Neural cell (in vitro differentiated cells): ENCODE data around the gene PPP1R14B. TPM values are rescaled to one million over a fixed set of nuclear protein-coding genes. Genes with fewer than 3 reads are reported as not detected.

Experiments used
- H2AFZ ChIP-seq: fragments of 200-600, 300-800 bp; sonication (generic), shearing (Covaris generic); 2 replicates; pipeline ENCODE4 v1.6.0; 2014; ENCODE audit warnings: low read depth, mild to moderate bottlenecking, antibody characterized with exemption, low read length, moderate library complexity
- H3F3A ChIP-seq: fragments of 200-600 bp; shearing (Covaris generic); 2 replicates; pipeline ENCODE4 v1.6.1; 2016; ENCODE audit warnings: mild to moderate bottlenecking, moderate library complexity, mixed read lengths, antibody characterized with exemption, low read length; ENCODE audit not compliant: insufficient read depth, poor library complexity, severe bottlenecking
- H3K27ac ChIP-seq: fragments of 200-600, 300-800 bp; sonication (generic), shearing (Covaris generic); 2 replicates; pipeline ENCODE4 v1.5.1; 2014; ENCODE audit warnings: mild to moderate bottlenecking, low read length, moderate library complexity
- H3K27me3 ChIP-seq: fragments of 300-800, 200-600 bp; sonication (generic), shearing (Covaris generic); 2 replicates; pipeline ENCODE4 v1.6.0; 2014; ENCODE audit warnings: mild to moderate bottlenecking, low read depth, low read length, moderate library complexity; ENCODE audit not compliant: insufficient read depth
- H3K36me3 ChIP-seq: fragments of 300-800, 200-600 bp; sonication (generic), shearing (Covaris generic); 2 replicates; pipeline ENCODE4 v1.5.1; 2014; ENCODE audit warnings: mild to moderate bottlenecking, antibody characterized with exemption, low read length, moderate library complexity; ENCODE audit not compliant: insufficient read depth
- H3K4me2 ChIP-seq: fragments of 300-800, 200-600 bp; sonication (generic), shearing (Covaris generic); 2 replicates; pipeline ENCODE4 v1.6.0; 2014; ENCODE audit warnings: mild to moderate bottlenecking, low read length
- H3K4me3 ChIP-seq: fragments of 300-800, 200-600 bp; sonication (generic), shearing (Covaris generic); 2 replicates; pipeline ENCODE4 v1.5.1; 2014; ENCODE audit warnings: mild to moderate bottlenecking, low read length, moderate library complexity
- H3K79me2 ChIP-seq: fragments of 200-600 bp; shearing (Covaris generic); replicated peaks from 2 replicates; pipeline ENCODE4 v1.6.0; 2014; ENCODE audit warnings: mild to moderate bottlenecking, low read length, moderate library complexity; ENCODE audit not compliant: insufficient read depth
- H3K9ac ChIP-seq: fragments of 300-800, 200-600 bp; sonication (generic), shearing (Covaris generic); 2 replicates; pipeline ENCODE4 v1.6.1; 2016; ENCODE audit warnings: mild to moderate bottlenecking, low read length, mixed read lengths
- H3K9me2 ChIP-seq: fragments of 200-600 bp; shearing (Covaris generic); 2 replicates; pipeline ENCODE4 v1.6.1; 2016; ENCODE audit warnings: mild to moderate bottlenecking, low read length, mixed read lengths; ENCODE audit not compliant: insufficient read depth
- H3K9me3 ChIP-seq: fragments of 200-600, 300-800 bp; sonication (generic), shearing (Covaris generic); 2 replicates; pipeline ENCODE4 v1.6.1; 2016; ENCODE audit warnings: mild to moderate bottlenecking, mixed run types, low read length, moderate library complexity, mixed read lengths
- H4K20me1 ChIP-seq: fragments of 200-600 bp; shearing (Covaris generic); 2 replicates; pipeline ENCODE4 v1.6.1; 2016; ENCODE audit warnings: mild to moderate bottlenecking, mixed run types; ENCODE audit not compliant: insufficient read depth
- EP300 ChIP-seq: fragments of 450-650 bp; conservative IDR thresholded peaks from 2 replicates; pipeline ENCODE4 v1.6.1; 2014; ENCODE audit warnings: antibody characterized with exemption, mild to moderate bottlenecking, moderate library complexity; ENCODE audit not compliant: poor library complexity, severe bottlenecking
- EZH2 ChIP-seq: fragments of 200-600, 300-800 bp; shearing (Covaris generic), sonication (generic); IDR thresholded peaks from 2 replicates; pipeline ENCODE4 v1.6.1; 2014; ENCODE audit warnings: antibody characterized with exemption, low read length, borderline replicate concordance, mild to moderate bottlenecking; ENCODE audit not compliant: insufficient read depth, poor library complexity, severe bottlenecking
- MXI1 ChIP-seq: fragments of 450-650 bp; conservative IDR thresholded peaks from 2 replicates; pipeline ENCODE4 v1.6.1; 2014; ENCODE audit warnings: antibody characterized with exemption, mild to moderate bottlenecking; ENCODE audit not compliant: poor library complexity, severe bottlenecking
- POLR2AphosphoS5 ChIP-seq: IDR thresholded peaks from 2 replicates; pipeline ENCODE4 v1.6.1; 2012
- RAD21 ChIP-seq: fragments of 450-650 bp; conservative IDR thresholded peaks from 2 replicates; pipeline ENCODE4 v1.6.1; 2014; ENCODE audit warnings: antibody characterized with exemption, mild to moderate bottlenecking, moderate library complexity
- SMC3 ChIP-seq: fragments of 450-650 bp; conservative IDR thresholded peaks from 2 replicates; pipeline ENCODE4 v1.6.1; 2014; ENCODE audit warnings: antibody characterized with exemption, mild to moderate bottlenecking, moderate library complexity; ENCODE audit not compliant: poor library complexity
- TAF1 ChIP-seq: IDR thresholded peaks from 2 replicates; pipeline ENCODE4 v1.6.1; 2012; ENCODE audit warnings: low read depth
- polyA plus RNA-seq: library from polyadenylated mRNA; depleted of rRNA; stranded (reverse); fragments of >200 nt; gene quantifications from 2 replicates; pipeline ENCODE4 v1.2.3, GENCODE V29; 2014
- TF ChIP-seq, protein P1 (sequence below): fragments of 450-650 bp; IDR thresholded peaks from 2 replicates; pipeline ENCODE4 v1.5.1; 2014; ENCODE audit warnings: antibody characterized with exemption, mild to moderate bottlenecking, moderate library complexity; ENCODE audit not compliant: poor library complexity, severe bottlenecking
- TF ChIP-seq, protein P2 (sequence below): IDR thresholded peaks from 2 replicates; pipeline ENCODE4 v1.6.1; 2012; ENCODE audit warnings: borderline replicate concordance

PPP1R14B gene
- polyA plus RNA-seq, 1 donor from 2014 or later = 400 TPM

DNA sequence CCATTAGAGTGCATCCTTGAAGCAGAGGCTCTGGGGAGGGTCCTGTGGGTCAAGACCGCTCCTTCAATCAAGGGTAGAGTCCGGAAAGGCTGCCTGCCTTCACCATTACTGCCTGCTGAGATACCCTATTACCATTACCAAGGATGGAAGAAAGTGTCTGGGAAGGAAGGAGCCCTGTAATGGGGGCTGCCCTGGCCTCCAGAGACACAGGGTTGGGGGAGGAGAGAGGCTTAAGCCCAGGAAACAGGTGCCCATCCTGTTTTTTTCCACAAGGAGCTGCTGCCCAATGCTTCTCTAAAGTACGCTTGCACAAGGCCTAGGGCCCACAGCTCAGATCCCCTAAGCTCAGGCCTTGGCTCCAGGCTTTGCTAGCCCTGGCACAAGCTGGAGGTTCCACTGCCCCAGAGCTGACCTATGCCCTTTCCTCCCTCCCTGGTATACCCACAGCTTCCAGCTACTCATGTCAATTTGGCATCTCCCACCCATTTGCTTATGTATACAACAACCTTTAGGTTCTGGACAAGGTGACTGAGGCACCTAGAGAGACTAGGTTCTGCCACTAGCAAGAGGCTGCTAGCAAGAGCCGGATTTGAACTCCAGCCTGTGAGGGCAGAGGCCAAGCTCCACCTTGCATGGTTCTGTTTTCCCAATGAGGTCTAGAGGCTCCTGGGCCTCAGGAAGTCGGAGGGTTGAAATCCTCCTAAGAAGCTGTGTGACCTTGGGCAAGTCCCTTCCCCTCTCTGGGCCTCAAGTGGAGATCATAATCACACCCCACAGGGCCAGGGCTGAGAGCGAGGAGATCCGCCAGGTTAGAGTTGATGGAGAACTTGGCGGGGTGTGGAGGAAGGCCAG lies 3.0 kb upstream of the PPP1R14B start:
- peaks cover 8% of the 10 kb centered on the region for H3K27me3 ChIP-seq
- peaks cover 13% of the 10 kb centered on the region for H3K79me2 ChIP-seq
- H2AFZ ChIP-seq = no peak overlapping the region
- no peaks in the 10 kb centered on the region for H4K20me1 ChIP-seq
- no peak overlapping the region for H3K4me3 ChIP-seq
- no peak overlapping the region for H3K27ac ChIP-seq
- no peaks in the 10 kb centered on the region for H3K9me2 ChIP-seq
- no peaks in the 10 kb centered on the region for H3K9me3 ChIP-seq
- TF ChIP-seq RAD21 = no peak
- TF ChIP-seq, protein P1, sequence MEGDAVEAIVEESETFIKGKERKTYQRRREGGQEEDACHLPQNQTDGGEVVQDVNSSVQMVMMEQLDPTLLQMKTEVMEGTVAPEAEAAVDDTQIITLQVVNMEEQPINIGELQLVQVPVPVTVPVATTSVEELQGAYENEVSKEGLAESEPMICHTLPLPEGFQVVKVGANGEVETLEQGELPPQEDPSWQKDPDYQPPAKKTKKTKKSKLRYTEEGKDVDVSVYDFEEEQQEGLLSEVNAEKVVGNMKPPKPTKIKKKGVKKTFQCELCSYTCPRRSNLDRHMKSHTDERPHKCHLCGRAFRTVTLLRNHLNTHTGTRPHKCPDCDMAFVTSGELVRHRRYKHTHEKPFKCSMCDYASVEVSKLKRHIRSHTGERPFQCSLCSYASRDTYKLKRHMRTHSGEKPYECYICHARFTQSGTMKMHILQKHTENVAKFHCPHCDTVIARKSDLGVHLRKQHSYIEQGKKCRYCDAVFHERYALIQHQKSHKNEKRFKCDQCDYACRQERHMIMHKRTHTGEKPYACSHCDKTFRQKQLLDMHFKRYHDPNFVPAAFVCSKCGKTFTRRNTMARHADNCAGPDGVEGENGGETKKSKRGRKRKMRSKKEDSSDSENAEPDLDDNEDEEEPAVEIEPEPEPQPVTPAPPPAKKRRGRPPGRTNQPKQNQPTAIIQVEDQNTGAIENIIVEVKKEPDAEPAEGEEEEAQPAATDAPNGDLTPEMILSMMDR = no peak
- TF ChIP-seq EZH2 = no peak
- no peak for TF ChIP-seq POLR2AphosphoS5
- TF ChIP-seq MXI1 = no peak
- no peak for TF ChIP-seq SMC3
- TF ChIP-seq EP300 = no peak
- no peak for TF ChIP-seq TAF1
- TF ChIP-seq, protein P2, sequence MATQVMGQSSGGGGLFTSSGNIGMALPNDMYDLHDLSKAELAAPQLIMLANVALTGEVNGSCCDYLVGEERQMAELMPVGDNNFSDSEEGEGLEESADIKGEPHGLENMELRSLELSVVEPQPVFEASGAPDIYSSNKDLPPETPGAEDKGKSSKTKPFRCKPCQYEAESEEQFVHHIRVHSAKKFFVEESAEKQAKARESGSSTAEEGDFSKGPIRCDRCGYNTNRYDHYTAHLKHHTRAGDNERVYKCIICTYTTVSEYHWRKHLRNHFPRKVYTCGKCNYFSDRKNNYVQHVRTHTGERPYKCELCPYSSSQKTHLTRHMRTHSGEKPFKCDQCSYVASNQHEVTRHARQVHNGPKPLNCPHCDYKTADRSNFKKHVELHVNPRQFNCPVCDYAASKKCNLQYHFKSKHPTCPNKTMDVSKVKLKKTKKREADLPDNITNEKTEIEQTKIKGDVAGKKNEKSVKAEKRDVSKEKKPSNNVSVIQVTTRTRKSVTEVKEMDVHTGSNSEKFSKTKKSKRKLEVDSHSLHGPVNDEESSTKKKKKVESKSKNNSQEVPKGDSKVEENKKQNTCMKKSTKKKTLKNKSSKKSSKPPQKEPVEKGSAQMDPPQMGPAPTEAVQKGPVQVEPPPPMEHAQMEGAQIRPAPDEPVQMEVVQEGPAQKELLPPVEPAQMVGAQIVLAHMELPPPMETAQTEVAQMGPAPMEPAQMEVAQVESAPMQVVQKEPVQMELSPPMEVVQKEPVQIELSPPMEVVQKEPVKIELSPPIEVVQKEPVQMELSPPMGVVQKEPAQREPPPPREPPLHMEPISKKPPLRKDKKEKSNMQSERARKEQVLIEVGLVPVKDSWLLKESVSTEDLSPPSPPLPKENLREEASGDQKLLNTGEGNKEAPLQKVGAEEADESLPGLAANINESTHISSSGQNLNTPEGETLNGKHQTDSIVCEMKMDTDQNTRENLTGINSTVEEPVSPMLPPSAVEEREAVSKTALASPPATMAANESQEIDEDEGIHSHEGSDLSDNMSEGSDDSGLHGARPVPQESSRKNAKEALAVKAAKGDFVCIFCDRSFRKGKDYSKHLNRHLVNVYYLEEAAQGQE = no peak
- no peaks in the 10 kb centered on the region for H3K36me3 ChIP-seq
- H3K9ac ChIP-seq = peak overlapping the region; percentile 50
- H3F3A ChIP-seq = no peaks in the 10 kb centered on the region
- no peak overlapping the region for H3K4me2 ChIP-seq

DNA sequence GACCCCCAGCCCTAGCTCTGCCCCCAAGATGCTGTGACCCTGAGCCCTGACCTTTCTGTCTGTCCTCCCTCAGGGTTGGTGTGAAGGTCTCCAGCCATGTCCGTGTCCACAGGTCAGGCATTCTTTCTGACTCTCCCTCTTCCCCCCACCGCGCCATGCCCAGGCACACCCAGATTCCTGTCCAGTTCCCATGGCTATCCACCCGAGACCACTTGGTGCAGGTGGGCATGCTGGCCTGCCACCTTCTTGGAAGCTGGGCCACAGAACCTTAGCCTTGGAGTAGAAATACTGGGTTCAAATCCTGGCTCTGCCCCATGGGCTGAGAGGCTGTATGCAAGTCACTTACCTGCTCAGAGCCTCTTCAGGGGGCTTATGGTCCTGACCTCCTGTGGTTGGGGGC lies 2.3 kb upstream of the PPP1R14B start:
- Histone ChIP-seq H3K9ac (no peak overlapping the region), H3F3A (no peaks in the 10 kb centered on the region), H3K9me3 (no peaks in the 10 kb centered on the region), H3K36me3 (no peaks in the 10 kb centered on the region), H3K79me2 (peaks cover 13% of the 10 kb centered on the region), H3K27me3 (peaks cover 8% of the 10 kb centered on the region), H3K4me2 (no peak overlapping the region), H4K20me1 (no peaks in the 10 kb centered on the region), H2AFZ (no peak overlapping the region), H3K4me3 (no peak overlapping the region), H3K27ac (no peak overlapping the region), H3K9me2 (no peaks in the 10 kb centered on the region)
- TF ChIP-seq SMC3 = no peak
- TF ChIP-seq, protein P1 = no peak
- TF ChIP-seq, protein P2 = no peak
- no peak for TF ChIP-seq POLR2AphosphoS5
- no peak for TF ChIP-seq RAD21
- TF ChIP-seq TAF1 = no peak
- no peak for TF ChIP-seq EP300
- no peak for TF ChIP-seq EZH2
- TF ChIP-seq MXI1 = no peak
